Measurements from ENCODE around the gene CTH. TPM values are rescaled to one million over a fixed set of nuclear protein-coding genes. Genes with fewer than 3 reads are reported as not detected.
"Not testable (repeated sequence)": the region's sequence is repeated elsewhere in the genome, so short reads cannot be mapped to it uniquely, and the experiment has no call there.

CTH gene
- total RNA-seq, 4 donors from 2014 or later, result 1.7 to 4.4 (median 2.8) TPM

DNA sequence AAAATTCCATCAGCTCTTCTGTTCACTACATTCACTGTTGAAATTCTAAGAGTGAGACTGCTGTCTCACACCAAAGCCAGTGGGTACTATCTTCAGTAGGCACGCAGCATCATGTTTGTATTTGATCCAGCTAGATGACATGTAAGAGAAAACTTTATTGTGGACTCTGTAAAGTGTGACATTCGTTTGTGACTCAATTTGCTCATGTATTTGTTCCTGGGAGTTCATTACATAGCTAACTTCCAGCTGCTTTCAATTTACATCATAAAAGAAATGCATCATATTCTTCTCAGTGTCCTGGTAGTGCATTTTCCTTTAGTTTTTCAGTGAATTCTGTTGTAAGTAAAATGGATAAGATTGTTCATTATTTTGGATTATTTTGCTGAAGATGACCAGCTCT lies 31.4 kb downstream of the CTH start:
- TF ChIP-seq POLR2A (IDR thresholded peaks at IDR 0.05), result no peak
- TF ChIP-seq, protein P1, sequence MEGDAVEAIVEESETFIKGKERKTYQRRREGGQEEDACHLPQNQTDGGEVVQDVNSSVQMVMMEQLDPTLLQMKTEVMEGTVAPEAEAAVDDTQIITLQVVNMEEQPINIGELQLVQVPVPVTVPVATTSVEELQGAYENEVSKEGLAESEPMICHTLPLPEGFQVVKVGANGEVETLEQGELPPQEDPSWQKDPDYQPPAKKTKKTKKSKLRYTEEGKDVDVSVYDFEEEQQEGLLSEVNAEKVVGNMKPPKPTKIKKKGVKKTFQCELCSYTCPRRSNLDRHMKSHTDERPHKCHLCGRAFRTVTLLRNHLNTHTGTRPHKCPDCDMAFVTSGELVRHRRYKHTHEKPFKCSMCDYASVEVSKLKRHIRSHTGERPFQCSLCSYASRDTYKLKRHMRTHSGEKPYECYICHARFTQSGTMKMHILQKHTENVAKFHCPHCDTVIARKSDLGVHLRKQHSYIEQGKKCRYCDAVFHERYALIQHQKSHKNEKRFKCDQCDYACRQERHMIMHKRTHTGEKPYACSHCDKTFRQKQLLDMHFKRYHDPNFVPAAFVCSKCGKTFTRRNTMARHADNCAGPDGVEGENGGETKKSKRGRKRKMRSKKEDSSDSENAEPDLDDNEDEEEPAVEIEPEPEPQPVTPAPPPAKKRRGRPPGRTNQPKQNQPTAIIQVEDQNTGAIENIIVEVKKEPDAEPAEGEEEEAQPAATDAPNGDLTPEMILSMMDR (IDR thresholded peaks at IDR 0.05), result no peak
- peaks cover 0 to 9% (median 0%) of the 10 kb centered on the region in 3 donors for H3K36me3 ChIP-seq
- H3K27me3 ChIP-seq, result no peaks in the 10 kb centered on the region
- no peaks in the 10 kb centered on the region for H3K9me3 ChIP-seq
- H3K4me3 ChIP-seq, result no peak overlapping the region
- no peak for DNase-seq
- H3K4me1 ChIP-seq, result no peaks in the 10 kb centered on the region
- H3K27ac ChIP-seq, result no peak overlapping the region

DNA sequence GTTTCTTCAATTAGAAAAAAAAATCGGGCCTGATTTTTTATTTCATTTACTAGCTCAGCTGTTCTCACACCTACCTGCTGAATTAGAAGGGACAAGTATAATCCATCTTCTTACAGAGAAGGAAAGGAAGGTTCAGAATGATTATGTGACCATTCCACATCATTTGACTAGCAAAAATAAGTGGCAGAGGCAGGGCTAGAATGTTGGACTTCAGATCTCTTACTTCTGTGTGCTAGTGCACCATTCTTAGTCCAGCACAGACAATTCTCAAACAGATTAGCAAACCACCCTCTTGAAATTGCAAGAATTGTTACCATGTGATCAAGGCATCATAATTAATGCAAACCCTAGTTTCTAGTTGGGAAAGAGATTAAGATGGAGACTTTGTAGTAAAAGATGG lies 32.7 kb downstream of the CTH start:
- Histone ChIP-seq H3K36me3 (peaks cover 0 to 9% (median 0%) of the 10 kb centered on the region in 3 donors), H3K9me3 (no peaks in the 10 kb centered on the region), H3K27ac (no peak overlapping the region), H3K4me3 (no peak overlapping the region), H3K4me1 (no peaks in the 10 kb centered on the region), H3K27me3 (no peaks in the 10 kb centered on the region)
- DNase-seq, result no peak
- no peak for TF ChIP-seq POLR2A (IDR thresholded peaks at IDR 0.05)
- TF ChIP-seq, protein P1 (IDR thresholded peaks at IDR 0.05), result no peak

GRCh38 chr1:70449049-70449448 lies 38.0 kb downstream of the CTH start:
- Histone ChIP-seq H3K27me3 (no peaks in the 10 kb centered on the region), H3K9me3 (no peaks in the 10 kb centered on the region), H3K36me3 (no peaks in the 10 kb centered on the region), H3K4me3 (no peak overlapping the region), H3K4me1 (no peaks in the 10 kb centered on the region), H3K27ac (no peak overlapping the region)
- TF ChIP-seq, protein P1 (IDR thresholded peaks at IDR 0.05), result no peak
- no peak for TF ChIP-seq POLR2A (IDR thresholded peaks at IDR 0.05)
- no peak for DNase-seq

DNA sequence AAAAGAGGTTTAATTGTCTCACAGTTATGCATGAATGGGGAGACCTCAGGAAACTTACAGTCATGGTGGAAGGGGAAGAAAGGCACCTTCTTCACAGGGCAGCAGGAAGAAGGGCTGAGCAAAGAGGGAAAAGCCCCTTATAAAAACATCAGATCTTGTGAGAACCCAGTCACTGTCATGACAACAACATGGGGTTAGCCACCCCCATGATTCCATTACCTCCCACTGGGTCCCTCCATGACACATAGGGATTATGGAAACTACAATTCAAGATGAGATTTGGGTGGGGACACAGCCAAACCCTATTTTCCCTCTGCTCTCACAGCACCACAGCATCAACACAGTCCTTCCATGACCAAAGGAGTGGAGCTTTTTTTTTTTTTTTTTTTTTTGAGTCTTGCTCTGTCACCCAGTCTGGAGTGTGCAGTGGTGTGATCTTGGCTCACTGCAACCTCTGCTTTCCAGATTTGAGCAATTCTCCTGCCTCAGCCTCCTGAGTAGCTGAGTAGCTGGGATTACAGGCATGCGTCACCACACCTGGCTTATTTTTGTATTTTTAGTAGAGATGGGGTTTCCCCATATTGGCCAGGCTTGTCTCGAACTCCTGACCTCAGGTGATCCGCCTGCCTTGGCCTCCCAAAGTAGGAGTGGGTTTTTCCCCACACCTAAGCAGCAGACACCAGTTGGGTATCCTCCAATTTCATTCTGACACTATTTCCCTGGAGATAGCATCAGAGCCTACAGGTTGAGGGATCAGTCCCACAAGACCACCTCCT lies 41.3 kb downstream of the CTH start:
- not testable (repeated sequence) for DNase-seq, H3K4me3 ChIP-seq, H3K9me3 ChIP-seq, H3K36me3 ChIP-seq, H3K4me1 ChIP-seq, H3K27me3 ChIP-seq, H3K27ac ChIP-seq

DNA sequence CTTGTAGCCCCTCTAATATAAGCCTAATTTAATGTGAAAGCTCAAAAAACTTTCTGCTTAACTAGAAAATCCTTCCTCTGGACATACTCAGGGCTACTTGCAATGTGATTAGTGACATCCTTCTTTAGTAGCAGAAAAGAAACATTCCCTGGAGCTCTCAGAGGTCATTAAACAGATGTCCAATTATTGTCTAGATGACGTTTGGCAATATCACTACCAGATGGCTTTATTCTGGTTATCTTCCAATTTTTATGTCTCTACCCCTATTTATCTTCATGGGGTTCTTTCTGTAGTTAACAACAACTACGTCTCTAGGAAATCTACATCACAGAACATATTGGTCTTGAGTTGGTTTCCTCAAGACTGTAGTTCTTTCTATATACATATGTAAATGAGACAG lies 44.2 kb downstream of the CTH start:
- no peak for DNase-seq
- Histone ChIP-seq H3K27me3 (no peaks in the 10 kb centered on the region), H3K27ac (no peak overlapping the region), H3K36me3 (no peaks in the 10 kb centered on the region), H3K9me3 (no peaks in the 10 kb centered on the region), H3K4me3 (no peak overlapping the region), H3K4me1 (no peaks in the 10 kb centered on the region)
- TF ChIP-seq, protein P1 (IDR thresholded peaks at IDR 0.05), result no peak
- TF ChIP-seq POLR2A (IDR thresholded peaks at IDR 0.05), result no peak

GRCh38 chr1:70458131-70458530 lies 47.1 kb downstream of the CTH start:
- no peak overlapping the region for H3K27ac ChIP-seq
- H3K4me3 ChIP-seq, result no peak overlapping the region
- TF ChIP-seq, protein P1 (IDR thresholded peaks at IDR 0.05), result no peak
- no peak for TF ChIP-seq POLR2A (IDR thresholded peaks at IDR 0.05)
- no peaks in the 10 kb centered on the region for H3K4me1 ChIP-seq
- H3K36me3 ChIP-seq, result no peaks in the 10 kb centered on the region
- H3K27me3 ChIP-seq, result no peaks in the 10 kb centered on the region
- no peak for DNase-seq
- H3K9me3 ChIP-seq, result no peaks in the 10 kb centered on the region
